Activated CD8-positive, alpha-beta memory T cell treated with anti-CD3 and anti-CD28 coated beads for 4 hours (primary cell): ENCODE results near the gene LY86.

Source experiments
- DNase-seq, 2 donors: peaks; one replicate each; pipeline ENCODE4 v3.0.0-alpha.2; 2020; ENCODE audit warnings: low read depth in 2 of 2

Gene LY86

DNA sequence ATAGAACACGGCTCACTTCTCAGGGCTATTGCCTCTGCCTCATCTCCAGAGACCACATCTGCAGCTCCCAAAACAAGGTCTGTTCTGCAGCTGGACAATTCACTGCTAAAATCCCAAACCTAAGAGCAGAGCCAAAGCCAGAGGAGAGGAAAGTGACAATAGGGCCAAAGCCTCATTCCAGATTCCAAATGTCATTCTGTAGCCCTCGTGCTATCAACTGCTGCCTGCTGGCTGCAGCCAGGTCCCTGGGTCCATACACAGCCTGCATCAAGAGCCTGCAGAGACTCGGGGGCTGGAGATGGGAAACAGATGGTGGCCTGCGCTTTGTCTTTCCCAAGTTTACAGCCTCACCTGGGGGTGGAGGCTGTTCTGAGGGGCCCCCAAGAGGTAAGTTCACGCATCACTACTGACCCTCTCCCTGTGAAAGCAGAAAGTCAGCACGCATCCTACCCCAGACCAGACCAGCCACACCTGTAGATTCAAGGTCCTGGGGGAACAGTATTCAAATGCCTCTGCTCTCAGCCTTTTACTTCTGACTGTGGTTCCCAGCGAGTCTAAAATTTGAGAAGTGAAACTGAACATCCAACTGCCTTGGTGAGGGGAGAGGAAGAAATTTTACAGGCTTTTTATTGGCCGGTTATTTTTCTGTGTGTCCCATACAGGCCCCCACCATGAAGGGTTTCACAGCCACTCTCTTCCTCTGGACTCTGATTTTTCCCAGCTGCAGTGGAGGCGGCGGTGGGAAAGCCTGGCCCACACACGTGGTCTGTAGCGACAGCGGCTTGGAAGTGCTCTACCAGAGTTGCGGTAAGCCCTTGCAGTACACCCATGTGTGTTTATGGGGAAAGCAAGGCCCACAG lies at the start of gene LY86:
TSS of gene LY86 (plus strand) at position 657 of the 860 bp plus-strand sequence. CDS start at position 672, 15 bp downstream.
- DNase-seq, result no peak

DNA sequence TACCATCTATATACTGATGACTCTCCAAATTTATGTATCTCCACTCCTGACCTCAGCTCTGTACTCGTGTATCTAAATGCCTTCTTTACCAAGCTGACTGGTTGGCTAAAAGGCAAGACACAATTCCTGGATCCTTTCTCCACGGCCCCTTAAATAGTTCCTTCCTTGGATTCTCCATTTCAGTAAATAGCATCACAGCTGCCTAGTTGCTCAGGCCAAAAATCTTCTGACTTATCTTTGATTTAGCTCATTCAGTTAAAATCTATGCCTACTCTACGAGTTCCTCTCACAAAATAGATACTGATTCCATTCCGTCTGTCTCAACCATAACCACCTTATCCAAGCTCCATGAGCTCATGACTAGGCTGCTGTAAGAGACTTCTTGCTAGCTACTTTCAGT lies 49.5 kb upstream of the LY86 start:
- DNase-seq, result no peak

DNA sequence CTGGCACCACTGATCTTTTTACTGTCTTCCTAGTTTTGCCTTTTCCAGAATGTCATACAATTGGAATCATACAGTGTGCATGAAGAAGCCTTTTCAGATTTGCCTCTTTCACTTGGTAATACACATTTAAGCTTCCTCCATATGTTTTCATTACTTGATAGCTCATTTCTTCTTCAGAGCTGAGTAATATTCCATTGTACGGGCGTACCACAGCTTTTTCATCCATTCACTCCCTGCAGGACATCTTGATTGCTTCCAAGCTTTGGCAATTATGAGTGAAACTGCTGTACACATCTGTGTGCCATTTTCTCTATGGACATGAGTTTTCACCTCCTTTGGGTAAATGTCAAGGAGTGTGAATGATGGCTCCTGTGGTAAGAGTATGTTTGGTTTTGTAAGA lies 46.2 kb upstream of the LY86 start:
- DNase-seq, result no peak

DNA sequence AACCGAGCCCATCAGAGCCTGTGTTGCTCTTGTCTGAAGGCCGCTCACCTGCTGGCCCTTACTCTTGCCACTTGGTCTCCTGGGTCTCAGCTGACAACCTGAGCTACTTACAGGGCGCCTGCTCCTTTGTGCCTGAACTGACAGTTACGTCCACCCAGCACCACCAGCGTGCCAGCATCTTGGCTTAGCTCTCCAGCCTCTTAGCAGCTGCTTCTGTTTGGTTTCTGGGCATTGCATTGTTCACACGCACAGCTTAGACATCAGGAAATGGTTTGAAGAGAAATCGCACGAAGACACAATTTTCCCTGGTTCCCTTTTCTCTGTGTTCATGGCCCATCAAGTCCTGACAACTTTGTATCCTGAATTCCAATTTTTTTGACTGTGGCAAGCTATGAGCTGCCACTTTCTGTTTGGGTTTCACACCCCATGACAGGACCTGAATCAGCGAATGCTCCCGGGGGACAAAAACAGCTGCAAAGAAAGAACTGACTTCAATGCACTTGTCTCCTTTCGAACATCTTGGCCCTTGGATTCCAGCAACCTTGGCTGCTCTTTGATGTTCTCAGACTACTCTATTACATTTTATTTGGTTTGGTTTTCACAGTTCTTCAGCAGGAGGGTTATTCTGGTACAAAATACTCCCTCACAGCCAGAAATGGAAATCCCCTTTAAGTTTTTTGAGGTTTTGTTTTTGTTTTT lies 45.2 kb upstream of the LY86 start:
- DNase-seq, result no peak

DNA sequence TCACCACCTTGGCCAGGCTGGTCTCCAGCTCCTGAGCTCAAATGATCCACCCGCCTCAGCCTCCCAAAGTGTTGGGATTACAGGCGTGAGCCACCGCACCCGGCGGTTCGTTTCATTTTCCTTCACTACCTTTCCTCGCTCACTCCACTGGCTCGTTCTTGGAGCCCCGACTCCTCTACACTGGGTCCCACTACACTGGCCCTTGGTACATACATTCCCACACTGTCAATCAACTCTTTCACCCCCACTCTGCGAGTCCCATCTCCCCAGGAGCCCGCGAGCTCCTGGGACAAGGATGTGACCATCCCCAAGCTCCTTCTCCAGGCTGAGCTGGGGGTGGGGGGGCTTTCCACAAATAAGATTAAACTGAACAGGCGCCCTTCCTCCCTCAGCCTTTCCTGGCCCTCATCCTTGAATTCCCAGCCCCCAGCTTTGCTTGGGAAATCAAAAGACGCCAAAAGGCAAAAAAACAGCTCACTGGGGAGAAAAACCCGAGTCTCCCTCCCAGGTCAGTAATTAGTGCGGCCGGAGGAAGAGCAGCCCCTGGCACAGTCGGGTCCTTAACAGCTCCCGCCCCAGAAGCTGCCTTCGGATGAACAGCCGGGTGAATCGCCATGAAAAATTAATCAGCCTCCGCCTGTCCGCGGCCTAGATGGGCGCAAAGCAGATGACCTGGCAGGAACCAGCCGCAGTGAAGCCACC lies 42.8 kb upstream of the LY86 start:
- DNase-seq, result no peak

DNA sequence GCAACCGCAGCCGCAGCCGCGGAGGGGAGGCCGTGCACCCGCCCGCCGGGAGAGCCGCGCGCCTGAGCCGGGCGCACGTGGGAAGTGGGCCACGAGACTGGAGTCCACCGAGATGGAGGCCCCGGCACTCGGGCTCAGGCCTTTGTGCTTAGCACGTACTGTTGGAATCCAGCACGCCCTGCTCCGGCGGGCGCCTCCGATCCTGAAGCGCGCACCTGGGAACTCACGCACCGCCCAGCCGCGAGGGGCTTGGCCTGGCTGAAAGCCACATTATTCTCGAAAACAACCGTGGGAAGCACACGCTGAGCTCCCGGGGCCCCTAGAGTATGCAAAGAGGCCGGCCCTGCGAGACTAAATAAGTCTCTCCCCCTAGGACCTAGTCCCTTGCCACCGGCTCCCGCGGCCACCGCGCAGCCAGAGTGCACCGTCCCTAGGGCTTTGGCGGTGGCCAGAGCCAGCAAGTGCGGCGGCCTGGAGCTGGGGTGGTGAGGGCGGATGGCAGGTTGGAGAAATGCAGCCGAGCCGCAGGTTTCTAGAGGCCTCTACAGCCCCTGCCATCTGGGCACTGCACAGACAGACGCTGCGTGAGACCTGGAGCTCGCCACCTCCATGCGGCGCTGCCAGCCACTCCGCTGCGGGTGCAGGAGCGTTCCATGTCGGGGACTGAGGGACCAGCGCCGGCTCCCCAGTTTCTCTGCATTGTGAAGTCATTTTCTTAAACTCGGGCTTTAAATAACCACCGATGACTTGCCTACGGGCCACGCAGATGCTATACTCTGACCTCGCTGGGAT lies 42.0 kb upstream of the LY86 start:
- DNase-seq, result no peak

DNA sequence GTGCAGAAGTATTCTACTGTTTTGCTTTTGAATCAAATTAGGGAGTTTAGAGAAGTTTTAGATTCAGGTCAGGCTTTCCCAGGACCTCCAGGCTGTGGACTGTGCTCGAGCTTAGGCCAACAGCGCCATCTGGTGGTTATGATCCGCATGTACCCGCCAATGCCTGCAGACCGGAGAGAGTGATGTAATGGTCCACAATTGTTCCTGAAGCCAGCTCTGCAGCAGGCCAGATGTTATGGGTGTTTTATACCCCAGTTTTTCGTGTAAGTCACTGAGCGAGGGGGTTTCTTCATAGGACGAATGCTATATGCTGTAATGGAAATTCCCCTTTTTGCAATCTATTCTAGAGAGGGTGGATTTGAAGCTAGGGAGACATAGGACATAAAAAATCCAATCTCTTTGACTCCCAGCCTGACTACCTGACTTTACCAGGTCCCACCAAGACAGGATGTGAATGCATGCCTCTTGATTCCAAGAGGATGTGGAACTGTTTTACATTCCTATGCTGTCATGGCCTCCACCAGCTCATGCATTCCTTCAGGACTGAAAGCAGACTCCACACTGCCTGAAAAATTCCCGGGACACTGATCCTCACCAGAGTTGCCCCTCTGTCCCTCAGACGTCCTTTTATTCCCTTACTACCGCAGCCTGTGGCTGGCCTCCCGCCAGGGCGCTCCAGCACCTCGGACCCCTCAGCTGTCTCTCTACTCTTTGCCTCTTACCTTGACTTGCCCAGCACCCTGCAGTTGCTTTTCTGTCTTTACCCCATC lies 41.2 kb upstream of the LY86 start:
- DNase-seq, result peak; percentile 61 to 62

DNA sequence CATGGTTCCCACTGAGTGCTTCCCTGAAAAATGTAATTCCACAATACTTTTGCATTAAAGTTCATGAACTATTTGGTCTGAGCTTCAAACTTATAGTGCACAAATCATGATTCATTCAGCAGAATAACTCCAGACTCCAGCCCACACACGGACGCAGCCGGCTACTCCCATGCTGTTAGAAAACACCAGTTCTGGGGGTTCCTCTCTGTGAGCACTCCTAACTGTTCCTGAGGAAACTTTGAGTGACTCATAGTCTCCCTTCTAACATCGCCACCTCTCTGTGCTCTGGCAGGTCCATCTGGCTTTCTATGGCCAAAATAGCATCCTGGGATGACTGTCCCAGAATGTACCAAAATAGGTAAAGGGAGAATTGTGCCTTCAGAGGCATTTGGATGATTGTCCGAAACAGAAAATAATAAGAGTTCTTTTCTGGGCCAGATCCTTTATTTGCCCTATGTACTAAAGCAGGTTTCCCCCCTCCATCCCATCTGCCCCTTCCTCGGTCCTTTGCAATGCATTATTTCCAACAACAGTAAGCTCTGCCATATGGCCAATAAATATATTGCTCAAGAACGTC lies 32.3 kb upstream of the LY86 start:
- DNase-seq, result no peak

DNA sequence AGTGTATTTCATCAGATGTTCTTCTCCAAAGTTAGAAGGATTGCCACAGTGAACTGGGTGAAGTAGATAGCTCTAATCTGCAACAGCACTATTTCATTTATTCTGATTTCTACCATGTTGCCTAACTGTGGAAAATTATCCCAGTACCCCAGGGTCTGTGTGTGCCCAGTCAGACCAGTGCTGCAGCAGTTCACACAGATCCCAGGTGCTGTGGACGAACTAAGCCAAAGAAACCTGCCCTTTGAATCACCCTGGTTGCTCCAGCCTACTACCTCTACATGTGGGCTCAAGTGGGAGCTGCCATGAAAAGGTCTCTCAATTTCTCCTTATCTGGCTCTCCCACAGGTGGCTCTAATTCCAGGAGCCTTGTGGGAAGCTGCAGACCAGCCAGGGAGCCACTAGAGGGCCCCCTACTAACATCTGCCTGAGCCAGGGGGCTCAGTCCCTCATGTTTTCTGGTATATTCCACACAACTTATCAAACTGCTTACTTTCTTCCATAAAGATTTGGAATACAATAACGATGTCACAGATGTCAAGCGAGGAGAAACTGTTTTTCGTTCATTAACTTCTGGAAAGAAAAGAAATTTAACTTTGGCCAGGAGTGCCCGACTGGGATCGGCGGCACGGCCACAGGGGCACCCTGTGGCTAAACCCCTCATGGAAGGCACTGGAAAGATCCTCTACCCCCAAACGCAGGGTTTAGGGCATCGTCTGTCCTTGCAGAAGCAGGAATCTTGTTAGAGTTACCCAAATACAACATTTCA lies 31.6 kb upstream of the LY86 start:
- DNase-seq, result no peak

DNA sequence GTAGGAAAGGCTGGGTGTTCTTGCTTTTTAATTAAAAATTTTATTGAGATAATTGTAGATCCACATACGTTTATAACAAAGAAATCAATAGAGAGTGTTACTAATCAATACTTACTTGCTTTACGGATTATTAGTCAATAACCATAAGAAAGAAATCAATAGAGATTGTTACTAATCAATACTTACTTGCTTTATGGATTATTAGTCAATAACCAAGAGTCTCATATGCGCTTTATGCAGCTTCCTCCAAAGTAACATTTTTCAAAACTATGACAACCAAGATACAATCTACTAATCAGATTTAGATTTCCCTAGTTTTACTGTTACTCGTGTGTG lies 31.0 kb upstream of the LY86 start:
- no peak for DNase-seq

DNA sequence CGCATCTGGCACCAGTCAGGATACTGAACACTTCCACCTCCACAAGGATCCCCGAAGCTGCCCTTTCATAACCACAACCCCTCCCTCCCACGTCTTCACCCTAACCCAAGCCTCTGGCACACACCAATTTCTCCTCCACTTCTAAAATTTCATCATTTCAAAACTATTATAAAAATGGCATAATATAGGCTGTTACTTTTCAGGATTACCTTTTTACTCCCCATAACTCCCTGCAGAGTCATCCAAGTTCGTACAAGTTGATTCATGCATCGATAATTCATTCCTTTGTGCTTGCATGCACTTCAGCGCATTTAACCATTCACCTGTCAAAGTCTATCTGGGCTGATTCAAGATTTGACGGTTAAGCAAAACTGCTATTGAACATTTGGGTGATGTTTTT lies 30.6 kb upstream of the LY86 start:
- DNase-seq, result no peak

DNA sequence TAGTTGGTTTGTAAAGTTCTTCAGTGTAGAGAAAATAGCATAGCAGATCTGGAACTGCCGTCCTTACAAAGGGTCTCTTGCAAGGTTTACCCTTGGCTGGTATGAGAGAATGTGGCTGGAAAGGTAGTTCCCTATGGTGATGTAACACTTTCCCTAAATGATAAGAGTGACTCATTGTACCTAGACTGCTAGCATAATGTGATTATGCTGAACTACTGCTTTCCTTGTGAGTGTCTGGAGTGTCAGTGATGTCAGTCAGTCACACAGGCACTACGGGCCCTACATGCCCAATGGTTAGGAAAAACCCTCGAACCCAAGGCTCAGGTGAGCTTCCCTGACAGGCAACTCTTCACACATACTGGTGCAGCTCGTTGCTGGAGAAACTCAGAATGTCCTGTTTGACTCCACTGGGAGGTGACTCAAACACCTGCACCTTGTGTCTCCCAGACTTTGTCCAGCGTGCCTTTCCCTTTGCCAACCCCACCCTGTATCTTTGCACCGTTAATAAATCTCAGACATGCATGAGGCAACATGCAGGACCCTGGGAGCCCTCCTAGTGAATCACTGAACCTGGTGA lies 28.4 kb upstream of the LY86 start:
- DNase-seq, result no peak

DNA sequence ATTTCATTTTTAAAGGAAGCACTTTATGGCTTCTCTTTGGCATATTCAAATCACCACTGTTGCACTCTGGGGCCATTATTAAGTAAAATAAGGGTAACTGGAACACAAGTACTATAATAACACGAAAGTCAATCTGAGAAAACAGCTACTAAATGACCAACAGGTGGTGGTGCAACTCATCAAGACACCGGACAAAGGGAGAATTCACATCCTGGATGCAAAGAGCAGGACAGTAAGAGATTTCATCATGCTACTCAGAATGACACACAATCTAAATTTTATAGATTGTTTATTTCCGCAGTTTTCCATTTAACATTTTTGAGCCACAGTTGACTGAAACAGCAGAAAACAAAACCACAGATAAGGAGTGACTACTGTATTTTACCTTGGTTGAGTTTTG lies 27.6 kb upstream of the LY86 start:
- no peak for DNase-seq

DNA sequence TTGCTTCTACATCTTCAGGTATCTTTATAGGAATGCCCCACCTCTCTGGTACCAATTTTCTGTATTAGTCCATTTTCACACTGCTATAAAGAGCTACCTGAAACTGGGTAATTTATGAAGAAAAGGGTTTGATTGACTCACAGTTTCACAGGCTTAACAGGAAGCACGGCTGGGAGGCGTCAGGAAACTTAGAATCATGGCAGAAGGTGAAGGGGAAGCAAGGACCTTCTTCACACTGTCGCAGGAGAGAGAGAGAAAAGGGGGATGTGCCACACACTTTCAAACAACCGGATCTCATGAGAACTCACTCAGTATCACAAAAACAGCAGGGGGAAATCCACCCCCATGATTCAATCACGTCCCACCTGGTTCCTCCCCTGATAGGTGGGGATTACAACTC lies 24.4 kb upstream of the LY86 start:
- DNase-seq, result no peak

DNA sequence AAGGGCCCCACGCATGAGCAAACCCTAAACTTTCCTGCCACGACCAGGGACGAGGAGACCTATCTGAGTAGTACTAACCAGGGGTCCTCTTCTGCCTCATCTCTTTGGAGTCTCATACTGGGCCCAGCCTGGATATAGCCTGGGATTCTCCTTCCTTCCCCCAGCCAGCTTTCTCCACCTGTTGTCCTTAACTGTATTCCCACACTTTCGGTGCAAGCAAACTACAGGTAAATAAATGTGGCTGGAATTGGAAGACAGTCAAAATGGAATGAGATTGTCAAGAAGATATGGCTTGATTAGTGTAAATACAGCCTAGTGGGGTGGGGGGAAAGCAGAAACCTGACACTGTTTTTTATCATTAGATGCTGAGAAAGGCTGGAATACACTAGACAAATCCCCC lies 23.5 kb upstream of the LY86 start:
- DNase-seq, result no peak

DNA sequence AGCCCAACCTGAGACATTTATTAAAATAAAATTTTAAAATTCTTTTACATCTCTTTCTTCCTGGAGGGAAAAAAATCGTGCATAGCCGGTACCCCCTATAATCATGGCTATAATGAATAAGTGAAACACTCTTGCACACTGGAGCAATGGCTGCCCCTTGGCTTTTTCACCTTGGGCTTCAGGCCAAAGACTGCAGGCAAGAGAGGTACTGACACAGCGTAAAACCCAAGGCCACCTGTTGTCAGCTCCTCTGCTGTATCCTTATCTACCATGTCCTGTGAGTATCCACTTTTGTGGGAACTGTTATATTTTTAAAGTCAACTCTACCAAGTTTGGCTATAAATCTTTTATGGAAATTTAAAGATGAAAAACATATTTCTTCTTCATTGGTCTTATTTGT lies 23.0 kb upstream of the LY86 start:
- DNase-seq, result no peak

DNA sequence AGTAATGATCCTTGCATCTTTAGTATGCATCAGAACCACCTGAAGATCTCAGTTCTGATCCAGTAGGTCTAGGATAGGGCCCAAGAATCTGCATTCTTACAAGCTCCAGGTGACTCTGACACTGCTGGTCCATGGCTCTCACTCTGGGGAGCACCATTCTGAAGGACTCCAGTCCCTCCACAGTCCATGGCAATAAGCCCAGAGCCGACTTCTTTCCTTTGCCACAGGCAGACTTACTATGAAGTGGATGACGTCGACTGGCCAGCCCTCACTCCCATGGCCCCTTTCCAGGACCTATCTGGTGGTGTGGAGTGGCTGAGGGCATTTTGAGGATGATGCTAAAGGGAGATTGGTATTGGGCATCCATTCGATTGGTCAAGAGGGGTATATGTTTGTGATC lies 21.8 kb upstream of the LY86 start:
- no peak for DNase-seq

DNA sequence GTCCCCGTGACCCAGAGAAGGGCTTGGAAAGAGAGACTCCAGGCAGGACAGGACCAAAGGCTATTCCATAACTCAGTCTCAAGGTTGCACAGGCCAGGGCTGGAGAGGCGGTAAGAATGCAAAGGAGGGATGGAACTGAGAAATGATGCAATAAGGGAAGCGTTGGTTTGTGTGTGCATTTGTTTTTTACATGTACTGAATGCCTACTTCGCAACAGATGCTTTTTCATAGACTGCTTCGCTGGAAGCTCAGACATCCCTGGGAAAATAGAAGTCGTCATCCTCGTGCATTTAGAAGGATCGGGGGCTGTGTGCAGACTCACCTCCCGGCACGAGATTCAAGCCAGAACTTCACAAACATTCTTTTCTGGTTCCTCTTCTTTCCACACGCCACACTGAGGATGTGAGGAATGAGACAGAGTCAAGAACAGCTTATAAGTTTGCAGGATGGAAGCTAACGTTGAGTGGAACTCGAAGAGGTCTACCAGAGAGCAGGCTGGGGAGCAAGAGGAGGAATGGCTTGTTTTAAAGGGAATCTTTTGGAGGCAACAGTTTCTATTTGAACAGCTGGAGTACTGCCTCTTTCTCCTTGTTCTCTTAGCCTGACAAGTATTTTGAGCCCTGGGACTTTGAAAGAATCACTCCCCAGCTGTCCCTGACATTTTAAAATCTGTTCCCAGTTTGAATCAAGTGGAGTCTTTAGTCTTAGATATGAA lies 19.3 kb upstream of the LY86 start:
- no peak for DNase-seq

DNA sequence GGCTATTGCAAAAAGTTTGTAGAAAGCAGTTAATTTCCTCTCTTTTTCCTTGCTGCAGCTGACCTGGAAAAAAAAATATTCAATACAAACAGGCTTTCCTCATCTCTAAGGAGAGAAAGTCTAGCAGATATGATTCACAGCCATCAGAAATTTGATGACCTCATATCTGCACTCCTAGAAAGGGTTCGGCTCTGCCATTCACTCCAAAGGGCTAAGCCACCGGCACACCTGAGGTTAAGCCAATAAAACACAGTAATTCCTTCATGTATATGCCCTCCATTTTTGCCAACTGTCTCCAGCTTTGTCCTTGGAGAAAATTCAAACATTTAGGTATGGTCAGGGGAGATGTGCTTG lies 18.7 kb upstream of the LY86 start:
- no peak for DNase-seq
